WTC11 (cell line): Measurements from ENCODE around the gene PRUNE2.

Experiments used
- ETV6 ChIP-seq: sonication (generic); formaldehyde crosslinking; IDR thresholded peaks from 2 replicates; pipeline ENCODE4 v1.8.1; 2022; ENCODE audit warnings: mild to moderate bottlenecking, missing genetic modification reagents
- USF2 ChIP-seq: sonication (generic); formaldehyde crosslinking; IDR thresholded peaks from 2 replicates; pipeline ENCODE4 v1.8.1; 2023; ENCODE audit warnings: mild to moderate bottlenecking, missing genetic modification reagents, moderate library complexity

GRCh38 chr9:76690246-76690972 lies 215.5 kb downstream of the PRUNE2 start:
- TF ChIP-seq USF2 (no peak), ETV6 (CRISPR knock-in tag) (no peak)
